AG04450 (cell line): ENCODE measurements around the gene ERCC2. TPM values are rescaled to one million over a fixed set of nuclear protein-coding genes. Genes with fewer than 3 reads are reported as not detected.

Experiments used
- CTCF ChIA-PET: fragments of 300-600, 350-600 bp; formaldehyde crosslinking; extraction: SDS; loops from one replicate; lab custom pipeline; 2022; ENCODE audit warnings: antibody characterized with exemption, inconsistent platforms; lab: Charles Lee
- POLR2A ChIA-PET: fragments of 350-600 bp; formaldehyde crosslinking; extraction: SDS; loops from one replicate; lab custom pipeline; 2021; ENCODE audit warnings: antibody characterized with exemption, inconsistent platforms; lab: Yijun Ruan, JAX
- DNase-seq: peaks from one replicate; pipeline ENCODE4 v3.0.0-alpha.2; 2011; ENCODE audit warnings: low read depth, low spot score
- H3K27ac ChIP-seq: one replicate; pipeline ENCODE4 v1.5.1; 2012; ENCODE audit warnings: low read depth, low read length, control low read depth
- H3K27me3 ChIP-seq: one replicate; pipeline ENCODE4 v1.6.0; 2012; ENCODE audit warnings: low read length; ENCODE audit not compliant: control insufficient read depth, insufficient read depth
- H3K4me3 ChIP-seq: 2 replicates; pipeline ENCODE4 v1.5.1; 2011; ENCODE audit warnings: mild to moderate bottlenecking, low read depth, low read length, control low read depth
- H3K9me3 ChIP-seq: 2 replicates; pipeline ENCODE4 v1.5.1; 2012; ENCODE audit warnings: low read length; ENCODE audit not compliant: control insufficient read depth, insufficient read depth
- CTCF ChIP-seq: IDR thresholded peaks from 2 replicates; pipeline ENCODE4 v1.5.1; 2011; ENCODE audit warnings: low read depth, low read length, control low read depth, inconsistent platforms
- polyA plus RNA-seq: library from polyadenylated mRNA; depleted of rRNA; stranded (reverse); fragments of >200 nt; gene quantifications from 2 replicates; pipeline ENCODE4 v1.2.3, GENCODE V29; 2011

The ERCC2 gene
- polyA plus RNA-seq, 1 experiment = 51.4 TPM

GRCh38 chr19:45391346-45391745 lies 21.0 kb upstream of the ERCC2 start:
- H3K27me3 ChIP-seq = no peaks in the 10 kb centered on the region
- TF ChIP-seq CTCF = no peak
- no peaks in the 10 kb centered on the region; the same call in 1 of the 2 replicates for H3K9me3 ChIP-seq
- DNase-seq = no peak
- POLR2A ChIA-PET = no interaction called here
- H3K4me3 ChIP-seq = no peak overlapping the region
- CTCF ChIA-PET = no interaction called here
- no peak overlapping the region for H3K27ac ChIP-seq

- POLR2A ChIA-PET = interaction anchor here (0.6 kb wide), 1 partner anchor 293 kb away, joined by 3 read pairs; no protein-coding TSS in a partner anchor
Observed at GRCh38 chr19:45385392-45386221, 15.2 kb upstream of the ERCC2 start.

GRCh38 chr19:45382426-45382825 lies 12.1 kb upstream of the ERCC2 start:
- Histone ChIP-seq H3K27me3 (no peaks in the 10 kb centered on the region), H3K27ac (no peak overlapping the region), H3K4me3 (no peak overlapping the region), H3K9me3 (no peaks in the 10 kb centered on the region; the same call in 1 of the 2 replicates)
- DNase-seq = no peak
- CTCF ChIA-PET = no interaction called here
- POLR2A ChIA-PET = no interaction called here
- no peak for TF ChIP-seq CTCF

More at GRCh38 chr19:45385392-45386221, 15.2 kb upstream of the ERCC2 start:
- Histone ChIP-seq H3K27me3 (no peaks in the 10 kb centered on the region), H3K9me3 (no peaks in the 10 kb centered on the region; the same call in 1 of the 2 replicates), H3K4me3 (peak overlapping the region; percentile 20), H3K27ac (no peak overlapping the region)
- no peak for DNase-seq
- CTCF ChIA-PET = no interaction called here
- TF ChIP-seq CTCF = no peak

- Histone ChIP-seq H3K27me3 (no peaks in the 10 kb centered on the region), H3K4me3 (no peak overlapping the region), H3K27ac (peak overlapping the region; percentile 31), H3K9me3 (no peaks in the 10 kb centered on the region; the same call in 1 of the 2 replicates)
- CTCF ChIA-PET = interaction anchor here (0.6 to 1.3 kb wide), 2 partner anchors 58 to 99 kb away, joined by 3 to 4 read pairs; no protein-coding TSS in a partner anchor
- TF ChIP-seq CTCF = no peak
- no peak for DNase-seq
- POLR2A ChIA-PET = no interaction called here
Observed at GRCh38 chr19:45380107-45380506, 9.7 kb upstream of the ERCC2 start.
